ENCODE data around the gene WLS. TPM values are rescaled to one million over a fixed set of nuclear protein-coding genes. Genes with fewer than 3 reads are reported as not detected.

The WLS gene
- total RNA-seq, 1 experiment from 2014 or later, result 151 TPM

GRCh38 chr1:68228851-68229250 lies 3.5 kb downstream of the WLS start:
- DNase-seq (ENCODE audit: low spot score), result peak; percentile 27

- no peak for DNase-seq (ENCODE audit: low spot score)
These were observed 4.7 kb downstream of the WLS start for GRCh38 chr1:68227598-68227997.

GRCh38 chr1:68225781-68226180 lies 6.5 kb downstream of the WLS start:
- no peak for DNase-seq (ENCODE audit: low spot score)

GRCh38 chr1:68223687-68224086 lies 8.6 kb downstream of the WLS start:
- DNase-seq (ENCODE audit: low spot score), result no peak

GRCh38 chr1:68221980-68222373 lies 10.3 kb downstream of the WLS start:
- no peak for DNase-seq (ENCODE audit: low spot score)

- DNase-seq (ENCODE audit: low spot score), result no peak
These were observed 11.0 kb downstream of the WLS start for GRCh38 chr1:68221001-68221979.

- DNase-seq (ENCODE audit: low spot score), result no peak
These were observed 11.9 kb downstream of the WLS start for GRCh38 chr1:68220420-68220819.

GRCh38 chr1:68218490-68218889 lies 13.8 kb downstream of the WLS start:
- DNase-seq (ENCODE audit: low spot score), result no peak

GRCh38 chr1:68217618-68218017 lies 14.7 kb downstream of the WLS start:
- no peak for DNase-seq (ENCODE audit: low spot score)

GRCh38 chr1:68217060-68217554 lies 15.2 kb downstream of the WLS start:
- no peak for DNase-seq (ENCODE audit: low spot score)

GRCh38 chr1:68216089-68216772 lies 16.1 kb downstream of the WLS start:
- no peak for DNase-seq (ENCODE audit: low spot score)

- DNase-seq (ENCODE audit: low spot score), result peak; percentile 55
These were observed 18.5 kb downstream of the WLS start for GRCh38 chr1:68213843-68214242.

GRCh38 chr1:68211761-68212380 lies 20.5 kb downstream of the WLS start:
- no peak for DNase-seq (ENCODE audit: low spot score)

GRCh38 chr1:68210829-68211228 lies 21.5 kb downstream of the WLS start:
- DNase-seq (ENCODE audit: low spot score), result no peak

GRCh38 chr1:68210027-68210426 lies 22.3 kb downstream of the WLS start:
- DNase-seq (ENCODE audit: low spot score), result no peak

GRCh38 chr1:68206848-68207689 lies 25.3 kb downstream of the WLS start:
- DNase-seq (ENCODE audit: low spot score), result no peak

- no peak for DNase-seq (ENCODE audit: low spot score)
These were observed 26.4 kb downstream of the WLS start for GRCh38 chr1:68205794-68206358.

GRCh38 chr1:68204977-68205630 lies 27.2 kb downstream of the WLS start:
- DNase-seq (ENCODE audit: low spot score), result no peak

- no peak for DNase-seq (ENCODE audit: low spot score)
These were observed 30.0 kb downstream of the WLS start for GRCh38 chr1:68202239-68202832.

Measured in H4 (cell line).